ENCODE data around the gene ZDHHC17.
A peak's percentile ranks its signal among the peaks of the same experiment; 100 is the strongest.

The ZDHHC17 gene

DNA sequence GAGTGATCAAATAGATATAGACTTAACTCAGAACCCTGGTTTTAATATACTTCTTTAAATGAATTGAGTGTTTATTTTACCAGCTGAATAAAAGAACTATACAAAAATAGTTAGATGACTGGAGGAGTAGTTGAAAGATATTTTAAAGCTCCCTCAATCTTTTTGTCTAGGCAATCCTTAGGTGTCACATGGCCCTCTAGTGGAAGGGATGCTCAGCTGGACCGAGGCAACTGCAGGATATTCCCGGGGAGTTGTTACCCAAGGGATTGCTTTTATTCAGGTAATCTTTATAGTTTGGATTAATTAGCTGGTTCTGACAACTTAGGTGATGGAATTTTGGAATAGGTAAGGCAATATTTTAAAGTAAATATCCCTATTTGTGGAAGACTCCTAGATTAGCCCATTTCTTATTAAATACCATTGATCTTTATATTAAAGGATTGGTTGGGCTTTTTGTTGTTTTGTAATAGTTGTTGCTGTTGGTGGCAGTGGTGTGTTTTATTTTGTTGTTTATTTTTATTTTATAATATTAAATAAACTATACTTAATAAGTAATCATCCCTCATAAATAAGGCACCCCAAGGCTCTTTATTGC lies 57.1 kb downstream of the ZDHHC17 start:
- peak; percentile 56 for DNase-seq (ENCODE audit: low spot score)

DNA sequence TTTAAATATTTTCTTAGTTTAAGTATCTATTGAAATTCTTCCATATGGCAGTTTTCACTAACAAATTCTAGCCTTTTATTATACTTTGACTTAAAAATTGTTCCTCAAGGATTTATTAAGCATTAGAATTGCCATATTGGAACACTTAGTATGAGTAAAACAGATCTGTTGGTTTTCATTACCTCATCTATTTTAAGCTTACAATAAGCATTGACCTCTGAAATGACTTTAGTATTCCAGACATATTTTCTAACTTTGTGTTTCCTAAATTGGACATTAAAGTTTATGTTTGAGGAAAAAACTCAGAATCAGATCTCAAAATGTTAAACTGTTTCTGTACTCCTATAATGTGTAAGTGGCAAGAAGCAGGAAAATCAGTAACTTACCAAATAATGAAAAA lies 66.5 kb downstream of the ZDHHC17 start:
- no peak for DNase-seq (ENCODE audit: low spot score)

DNA sequence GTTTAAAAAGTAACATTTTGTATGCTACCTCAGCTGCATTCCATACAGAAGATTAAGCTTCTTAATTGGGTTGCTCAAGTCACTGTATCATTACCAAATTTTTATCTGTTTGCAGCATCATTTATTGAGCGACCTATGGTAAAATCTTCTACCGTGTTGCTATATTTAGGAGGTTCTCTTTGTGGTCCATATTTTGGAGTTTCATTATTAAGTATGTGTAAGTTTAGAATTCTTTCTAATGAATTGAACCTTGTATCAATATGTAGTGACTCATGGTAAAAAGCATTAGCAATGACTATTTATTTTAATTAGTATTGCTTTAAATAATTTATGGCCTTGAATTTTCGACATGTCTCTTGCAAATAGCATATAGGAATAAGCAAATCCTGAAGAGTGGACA lies 72.7 kb downstream of the ZDHHC17 start:
- DNase-seq (ENCODE audit: low spot score) = no peak

DNA sequence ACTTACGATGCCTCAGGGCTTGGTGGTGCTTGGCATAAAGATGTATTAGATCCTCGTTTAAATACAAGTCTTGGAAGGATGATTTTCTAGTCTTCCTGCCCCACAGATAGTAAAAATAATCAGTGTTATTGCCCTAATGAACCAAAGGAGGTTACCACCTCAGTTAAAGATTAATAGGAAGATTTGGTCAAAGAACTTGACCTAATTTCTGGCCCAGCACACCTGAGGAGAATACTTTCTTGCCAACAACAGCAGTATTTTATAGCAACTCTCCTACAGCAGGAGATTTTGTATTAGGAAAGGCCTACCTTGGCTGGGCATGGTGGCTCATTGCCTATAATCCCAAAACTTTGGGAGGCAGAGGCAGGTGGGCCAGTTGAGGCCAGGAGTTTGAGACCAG lies 83.3 kb downstream of the ZDHHC17 start:
- no peak for DNase-seq (ENCODE audit: low spot score)

DNA sequence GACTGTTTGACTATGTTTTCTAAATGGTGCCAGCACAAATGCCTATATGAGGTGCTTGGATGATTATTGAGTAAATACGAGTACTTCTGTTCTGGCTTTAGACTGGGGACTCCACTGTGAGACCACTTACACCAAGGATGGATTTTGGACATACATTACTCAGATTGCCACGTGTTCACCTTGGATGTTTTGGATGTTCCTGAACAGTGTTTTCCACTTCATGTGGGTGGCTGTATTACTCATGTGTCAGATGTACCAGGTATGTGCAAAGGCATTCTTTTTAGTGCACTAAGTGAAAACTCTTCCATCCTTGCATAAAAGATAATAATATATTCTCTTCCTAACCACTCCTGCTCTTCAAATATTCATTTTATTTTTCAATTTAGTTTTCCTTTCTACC lies 84.2 kb downstream of the ZDHHC17 start:
- DNase-seq (ENCODE audit: low spot score) = no peak

DNA sequence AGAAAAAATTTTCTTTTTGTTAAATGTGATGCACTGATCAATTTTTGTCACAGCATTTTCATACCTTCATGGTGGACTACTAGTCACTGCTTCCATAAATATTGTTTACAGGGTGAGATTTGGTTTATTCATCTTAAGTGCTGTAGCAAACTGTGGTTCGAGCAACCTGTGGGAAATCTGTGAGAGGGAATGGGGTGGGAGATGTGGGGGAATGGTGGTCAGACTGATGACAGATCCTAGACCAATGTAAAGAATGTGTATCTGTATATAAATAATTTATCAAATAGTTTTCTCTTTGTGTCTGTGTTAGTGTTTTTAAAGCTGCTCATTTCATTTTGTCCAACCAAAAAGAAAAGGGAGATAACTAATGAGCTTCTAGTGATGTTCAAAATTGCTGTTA lies 88.2 kb downstream of the ZDHHC17 start:
- no peak for DNase-seq (ENCODE audit: low spot score)

DNA sequence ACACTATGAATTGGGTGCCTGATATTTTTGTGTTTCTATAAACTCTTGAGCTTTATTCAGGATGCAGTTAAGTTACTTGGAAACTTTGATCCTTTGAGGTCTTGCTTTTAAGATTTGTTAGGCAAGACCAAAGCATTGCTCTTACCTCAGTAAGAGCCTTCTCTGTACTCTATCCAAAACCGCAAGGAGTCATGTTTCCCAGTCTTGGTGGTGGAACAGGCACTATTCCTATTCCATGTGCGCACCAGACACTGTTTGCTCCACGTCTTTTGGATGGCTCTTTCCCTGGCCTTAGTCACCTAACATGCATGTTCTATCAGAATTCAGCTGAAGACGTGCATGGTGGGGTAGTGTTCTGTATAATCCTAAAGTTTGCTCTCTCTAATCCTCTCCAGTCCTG lies 91.4 kb downstream of the ZDHHC17 start:
- DNase-seq (ENCODE audit: low spot score) = no peak

DNA sequence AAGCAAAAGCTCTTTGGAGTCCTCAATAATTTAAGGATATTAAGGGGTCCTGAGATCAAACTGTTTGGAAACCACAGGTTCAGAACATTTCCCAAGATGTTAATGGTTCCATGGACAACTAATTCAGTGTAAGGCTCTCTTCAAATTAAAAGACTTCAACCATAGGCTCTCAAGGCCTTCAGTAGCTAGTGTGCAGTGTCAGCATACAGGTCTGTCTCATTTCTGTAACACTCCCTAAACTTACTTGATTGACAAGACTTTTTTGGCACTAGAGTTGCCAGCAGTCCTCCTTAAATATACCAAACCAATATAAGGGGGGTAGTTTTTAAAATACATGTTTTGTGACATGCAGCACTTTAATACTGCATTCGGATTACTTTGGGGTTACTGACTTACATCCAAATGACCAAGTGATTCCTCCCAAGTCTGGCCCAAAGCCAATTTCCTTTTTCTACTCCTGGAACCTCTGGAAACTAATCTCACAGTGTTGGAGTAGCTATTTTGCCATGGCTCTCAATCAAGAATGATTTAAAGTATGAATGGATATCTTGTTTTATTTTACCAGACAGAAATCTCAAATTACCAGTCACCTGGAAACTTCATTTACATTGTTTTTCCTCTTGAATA lies 92.2 kb downstream of the ZDHHC17 start:
- no peak for DNase-seq (ENCODE audit: low spot score)

DNA sequence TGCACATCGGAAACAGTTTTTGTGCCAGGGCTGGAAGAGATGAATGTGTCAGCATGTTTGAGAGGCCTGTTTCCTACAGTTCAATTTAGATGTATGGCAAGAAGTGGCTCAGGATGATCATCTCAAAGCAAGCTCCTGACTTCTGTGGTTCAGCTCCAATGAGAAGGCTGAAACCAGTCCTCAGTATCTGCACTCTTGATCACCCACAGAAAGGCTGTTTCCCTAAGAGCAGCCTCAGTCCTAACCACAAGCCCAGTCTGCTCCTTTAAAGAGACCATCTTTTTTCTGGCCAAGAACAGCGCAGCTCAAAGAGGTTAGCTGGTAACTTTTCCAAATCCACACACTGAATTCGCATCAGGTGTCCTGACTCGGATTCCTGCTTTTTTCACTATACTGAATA lies 95.7 kb downstream of the ZDHHC17 start:
- DNase-seq (ENCODE audit: low spot score) = no peak

DNA sequence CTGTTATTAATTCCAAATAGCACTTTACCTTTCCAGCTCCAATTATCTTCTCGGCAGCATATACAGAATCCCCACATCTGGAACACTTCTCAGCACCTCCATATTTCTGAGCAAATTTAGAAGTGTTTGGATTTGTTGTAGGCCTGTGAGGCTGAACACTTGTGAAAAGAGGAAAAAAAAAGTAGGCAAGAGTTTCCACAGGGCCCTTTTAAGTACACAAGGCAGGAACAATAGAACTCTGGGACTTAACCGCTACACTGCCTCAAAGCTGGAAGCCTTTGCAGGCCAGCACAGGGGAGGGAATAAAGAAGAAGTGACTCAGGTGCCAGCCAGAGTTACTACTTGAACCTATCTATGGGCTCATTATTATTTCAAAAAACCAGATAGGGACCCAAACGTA lies 96.3 kb downstream of the ZDHHC17 start:
- DNase-seq (ENCODE audit: low spot score) = no peak

DNA sequence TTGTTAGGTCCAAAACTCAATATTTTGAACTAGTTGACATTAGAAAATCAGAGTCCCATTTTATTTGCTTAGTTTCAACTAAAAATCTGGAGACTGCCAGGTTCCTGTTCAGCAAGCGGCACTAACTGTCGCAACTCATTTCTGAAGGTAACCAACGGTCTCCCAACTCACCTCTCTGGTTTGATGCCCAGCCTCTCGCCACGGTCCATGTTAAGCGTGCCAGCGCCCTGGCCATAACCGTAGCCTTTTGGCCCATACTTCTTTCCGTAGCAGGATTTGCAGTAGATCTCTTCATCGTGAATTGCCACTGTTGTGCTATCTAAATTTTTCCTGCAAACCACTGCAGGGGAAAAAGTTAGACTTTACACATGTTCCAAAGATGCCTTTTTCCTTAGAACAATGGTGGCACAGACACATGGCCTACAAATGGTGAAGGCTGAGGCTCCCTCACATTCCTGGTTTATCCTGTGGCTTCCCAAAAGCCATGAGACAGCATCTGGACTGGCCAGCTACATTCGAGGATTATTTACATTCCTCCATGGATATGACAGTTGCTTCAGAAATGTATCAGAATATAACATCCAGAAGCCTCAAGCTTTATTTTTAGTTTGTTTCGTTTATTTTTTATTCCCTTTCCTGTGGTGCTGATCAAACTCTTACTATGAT lies 99.2 kb downstream of the ZDHHC17 start:
- no peak for DNase-seq (ENCODE audit: low spot score)

DNA sequence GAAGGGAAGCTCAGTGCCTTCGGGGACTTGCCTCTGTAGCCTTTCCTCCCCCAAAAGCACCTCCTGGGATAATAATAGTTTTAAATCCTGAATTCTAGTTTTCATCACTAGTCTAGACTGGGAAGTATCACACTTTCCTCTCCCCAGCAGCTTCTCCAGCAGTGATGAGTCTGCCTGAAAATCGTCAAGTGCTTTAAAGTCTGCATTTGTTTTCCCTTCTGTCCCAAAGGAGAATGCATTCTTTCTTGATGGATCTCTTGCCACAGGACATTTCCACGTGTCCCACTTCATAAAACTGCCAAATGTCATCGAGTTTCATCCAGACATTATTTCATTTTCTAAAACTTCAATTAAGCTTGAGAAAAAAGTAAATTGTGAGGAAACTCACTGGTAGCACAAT lies 99.9 kb downstream of the ZDHHC17 start:
- no peak for DNase-seq (ENCODE audit: low spot score)

DNA sequence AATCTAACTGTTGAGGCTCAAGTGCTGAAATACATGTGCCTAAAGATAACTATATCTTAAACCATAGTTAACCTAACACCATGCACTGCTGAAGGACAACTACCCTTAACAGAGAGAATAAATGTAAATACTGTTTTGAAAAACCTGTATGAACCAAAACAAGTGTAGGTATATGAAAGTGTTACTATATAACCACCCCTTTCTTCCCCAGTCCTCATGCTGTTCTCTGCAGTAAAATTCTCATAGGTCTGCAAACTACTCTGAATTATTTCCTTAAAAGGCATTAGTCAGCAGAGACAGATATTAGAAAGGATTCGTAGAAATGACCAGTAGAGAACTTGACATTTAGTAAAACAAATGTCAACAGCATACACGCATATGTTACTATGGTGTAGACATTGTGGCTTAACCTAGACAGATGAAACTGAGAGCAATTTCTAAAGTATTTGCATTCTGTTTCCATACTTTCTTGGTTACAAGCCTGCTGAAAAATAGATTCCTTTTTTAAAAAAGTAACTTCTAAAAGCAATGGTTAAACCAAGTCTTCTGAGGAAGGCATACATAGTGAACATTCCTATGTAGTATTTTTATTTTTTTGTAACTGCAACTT lies 101.0 kb downstream of the ZDHHC17 start:
- no peak for DNase-seq (ENCODE audit: low spot score)

DNA sequence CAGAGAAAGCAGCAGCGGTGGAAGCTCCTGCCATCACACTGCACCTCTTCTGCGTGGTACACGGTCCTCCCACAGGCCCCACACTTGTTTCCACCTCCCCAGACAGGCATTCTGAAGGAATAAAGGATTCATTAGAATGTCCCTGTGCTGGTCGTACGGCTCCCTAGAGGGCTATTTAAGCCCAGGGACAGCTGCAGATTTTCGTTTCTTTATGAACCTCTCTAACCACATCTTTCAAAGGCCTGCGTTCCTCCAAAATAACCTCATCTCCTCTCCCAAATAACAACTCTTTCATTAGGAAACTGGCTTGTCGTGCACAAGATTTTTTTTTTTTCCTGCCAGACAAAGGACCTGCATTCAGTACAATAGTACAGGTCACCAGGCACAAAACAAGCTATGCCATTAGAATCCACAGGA lies 102.2 kb downstream of the ZDHHC17 start:
- DNase-seq (ENCODE audit: low spot score) = no peak

DNA sequence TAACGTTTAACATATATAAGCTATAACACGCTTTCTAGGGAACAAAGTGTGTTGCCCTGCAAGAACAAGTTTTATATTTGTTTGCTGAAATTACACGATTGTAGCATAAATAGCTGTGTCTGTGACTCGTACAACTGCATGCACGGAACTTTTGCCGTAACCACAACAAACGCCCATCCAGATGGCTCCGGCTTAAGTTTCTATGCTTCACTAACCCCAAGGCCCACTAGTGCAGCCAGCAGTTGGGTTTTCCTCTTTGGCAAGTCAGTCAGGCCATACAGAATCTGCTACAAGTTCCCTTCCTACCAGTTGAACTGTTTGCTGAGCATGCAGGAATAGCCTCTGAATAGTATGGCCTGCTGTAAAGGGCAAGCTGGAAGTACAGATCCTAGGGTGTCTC lies 102.8 kb downstream of the ZDHHC17 start:
- DNase-seq (ENCODE audit: low spot score) = no peak

DNA sequence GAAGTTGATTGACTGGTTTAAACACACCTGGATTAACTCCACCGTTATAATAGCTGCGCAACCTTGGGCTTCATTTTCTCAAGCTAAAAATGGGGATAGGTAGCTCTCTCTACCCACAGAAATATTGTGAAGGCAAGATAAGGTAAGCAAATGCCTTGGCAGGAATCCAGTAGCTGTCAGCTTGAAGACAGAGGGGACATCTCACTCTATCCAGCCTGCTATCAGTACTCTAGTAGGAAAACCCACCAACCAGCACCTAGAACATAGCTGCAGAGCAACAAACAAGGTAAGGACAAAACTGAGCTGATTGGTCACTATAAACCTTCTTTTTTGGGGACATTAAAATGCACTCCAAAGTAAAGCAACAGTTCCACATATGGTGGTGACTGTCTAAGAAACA lies 107.2 kb downstream of the ZDHHC17 start:
- DNase-seq (ENCODE audit: low spot score) = no peak

DNA sequence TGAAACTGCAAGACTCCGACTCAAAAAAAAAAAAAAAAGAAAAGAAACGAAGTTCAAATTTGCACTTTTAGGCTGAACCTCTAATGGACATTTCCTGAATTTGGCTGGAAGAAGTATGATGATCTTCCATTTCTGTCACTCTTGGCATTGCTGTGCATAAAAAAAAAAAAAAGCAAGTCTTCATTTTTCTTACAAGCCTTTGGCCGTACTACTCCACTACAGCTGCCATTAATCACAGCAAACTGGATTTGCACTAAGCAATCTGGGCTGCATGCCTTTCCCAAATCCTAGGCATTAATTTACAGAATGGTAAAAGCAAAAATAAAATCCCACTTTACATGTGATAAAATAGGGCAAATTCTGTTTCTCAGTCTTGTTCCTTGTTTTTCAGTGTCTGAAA lies 107.8 kb downstream of the ZDHHC17 start:
- no peak for DNase-seq (ENCODE audit: low spot score)

DNA sequence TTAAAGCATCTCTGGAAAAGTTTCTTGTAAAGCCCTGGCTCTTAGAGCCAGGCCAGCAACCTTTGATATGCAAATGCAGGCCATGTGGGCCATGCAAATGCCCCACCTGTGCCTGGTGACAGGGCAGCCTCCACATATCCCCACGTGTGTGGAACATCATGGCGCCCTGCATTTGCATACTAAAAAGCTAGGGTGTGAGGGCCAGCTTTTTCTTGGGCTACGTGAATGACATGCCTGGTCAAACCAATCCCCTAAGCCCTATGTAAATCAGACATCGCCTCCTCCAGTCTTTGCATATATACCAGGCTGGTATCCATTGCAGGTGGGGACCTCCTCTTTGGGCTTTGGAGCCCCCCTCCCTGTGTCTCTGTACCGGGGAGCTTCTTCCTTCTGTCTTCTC lies 108.5 kb downstream of the ZDHHC17 start:
- DNase-seq (ENCODE audit: low spot score) = no peak

DNA sequence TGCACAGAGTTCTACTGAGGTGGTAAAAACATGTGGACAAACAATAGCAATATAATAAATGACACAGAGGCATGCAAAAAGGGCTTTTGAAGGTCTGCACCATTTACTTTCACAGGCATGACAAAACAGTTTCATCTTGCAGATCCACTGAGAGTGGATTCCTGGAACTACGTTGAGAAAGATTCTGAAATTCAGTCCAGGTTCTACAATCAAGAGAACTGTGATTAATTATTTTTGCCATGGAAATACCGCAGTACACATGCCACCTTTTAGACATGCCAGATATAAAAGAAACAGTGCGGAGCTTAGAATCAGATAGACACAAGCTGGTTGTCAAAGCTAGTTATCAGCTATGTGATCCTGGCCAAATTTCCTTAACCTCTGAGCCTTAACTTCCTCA lies 110.1 kb downstream of the ZDHHC17 start:
- no peak for DNase-seq (ENCODE audit: low spot score)

DNA sequence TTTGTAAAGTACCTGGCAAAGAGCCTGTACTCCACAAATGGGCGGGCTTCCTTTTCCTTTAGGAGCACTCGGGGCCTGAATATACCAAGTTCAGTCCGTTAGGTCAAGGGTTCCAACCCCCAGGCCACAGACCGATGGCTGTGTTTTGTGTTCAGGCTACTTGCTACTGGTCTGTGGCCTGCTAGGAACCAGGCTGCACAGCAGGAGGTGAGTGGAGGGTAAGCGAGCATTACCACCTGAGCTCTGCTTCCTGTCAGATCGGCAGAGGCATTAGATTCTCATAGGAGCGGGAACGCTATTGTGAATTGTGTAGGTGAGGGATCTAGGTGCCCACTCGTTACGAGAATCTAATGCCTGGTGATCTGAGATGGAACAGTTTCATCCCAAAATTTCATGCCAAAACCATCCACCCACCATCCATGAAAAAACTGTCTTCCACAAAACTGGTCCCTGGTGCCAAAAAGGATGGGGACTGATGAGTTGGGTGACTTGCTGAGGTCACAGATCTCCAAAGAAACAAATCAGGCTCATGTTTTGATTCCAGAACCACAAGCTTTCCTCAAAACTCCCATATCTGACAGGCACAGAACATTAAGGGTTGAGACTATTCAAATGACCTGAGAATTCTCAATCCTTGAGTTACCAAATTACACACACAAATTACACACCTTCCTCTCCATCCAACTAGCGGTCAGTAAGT lies 110.7 kb downstream of the ZDHHC17 start:
- DNase-seq (ENCODE audit: low spot score) = no peak

DNA sequence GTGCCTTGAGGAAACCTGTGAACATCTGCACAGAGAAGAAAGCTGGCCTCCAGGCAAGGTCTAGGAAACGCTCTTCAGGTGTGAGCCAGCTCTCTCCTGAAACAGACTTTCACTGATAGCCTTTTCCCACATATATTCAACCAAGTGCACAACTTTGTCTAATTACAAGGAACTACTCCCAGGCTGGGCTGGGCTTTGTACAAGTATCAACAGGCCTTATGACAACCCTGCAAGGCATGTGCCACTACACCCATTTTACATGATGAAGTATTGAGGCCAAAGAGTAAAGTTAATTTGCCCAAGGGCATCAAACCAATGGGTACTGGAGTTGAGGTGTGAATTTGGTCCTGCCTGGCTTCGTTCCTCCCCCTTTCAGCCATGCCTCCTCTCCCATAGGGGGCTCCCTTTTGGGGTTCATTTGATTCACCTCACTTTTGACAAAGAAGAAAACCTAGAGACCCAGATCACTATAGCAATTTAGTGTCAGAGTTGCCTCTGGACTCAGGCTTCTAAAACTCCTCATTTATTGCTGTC lies 112.8 kb downstream of the ZDHHC17 start:
- no peak for DNase-seq (ENCODE audit: low spot score)

DNA sequence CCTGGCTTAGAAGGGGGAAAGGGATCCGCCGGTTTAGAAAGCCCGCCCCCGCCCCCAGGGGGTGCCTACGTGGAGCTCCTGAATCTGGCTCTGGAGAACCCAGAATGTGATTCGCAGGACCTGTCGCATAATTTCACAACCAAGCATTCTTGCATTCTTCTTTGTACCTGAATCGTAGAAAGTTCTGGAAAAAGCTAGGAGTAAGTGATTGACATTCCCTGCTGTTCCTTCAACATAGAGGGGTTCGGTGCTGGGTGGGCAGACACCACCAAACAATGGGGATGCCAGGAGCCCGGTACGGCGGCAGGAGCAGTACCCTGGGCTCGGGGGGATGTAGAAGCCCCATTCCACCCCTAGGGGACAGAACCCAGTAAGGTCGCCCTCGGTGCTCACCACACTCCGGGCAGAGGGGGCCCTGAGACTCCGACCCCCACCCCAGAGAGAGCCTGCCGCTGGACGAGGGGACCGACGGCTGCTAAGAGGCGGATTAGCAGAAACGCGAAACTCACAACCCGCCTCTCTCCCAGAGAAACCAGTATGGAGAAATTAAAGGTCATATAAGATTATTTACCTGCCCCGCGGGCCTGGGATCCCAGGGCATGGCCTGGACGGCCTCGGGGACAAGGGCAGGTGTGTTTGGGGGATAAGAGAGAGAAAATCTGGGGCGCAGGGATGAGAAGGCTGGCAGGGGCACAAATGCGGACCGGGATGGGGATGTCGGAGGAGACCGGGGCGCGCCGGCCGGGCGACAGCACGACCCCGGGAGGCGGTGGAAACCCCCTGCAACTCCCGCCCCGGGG lies 114.4 kb downstream of the ZDHHC17 start:
- DNase-seq (ENCODE audit: low spot score) = peak; percentile 52
